ENCODE data around the gene OXLD1.

OXLD1 gene

DNA sequence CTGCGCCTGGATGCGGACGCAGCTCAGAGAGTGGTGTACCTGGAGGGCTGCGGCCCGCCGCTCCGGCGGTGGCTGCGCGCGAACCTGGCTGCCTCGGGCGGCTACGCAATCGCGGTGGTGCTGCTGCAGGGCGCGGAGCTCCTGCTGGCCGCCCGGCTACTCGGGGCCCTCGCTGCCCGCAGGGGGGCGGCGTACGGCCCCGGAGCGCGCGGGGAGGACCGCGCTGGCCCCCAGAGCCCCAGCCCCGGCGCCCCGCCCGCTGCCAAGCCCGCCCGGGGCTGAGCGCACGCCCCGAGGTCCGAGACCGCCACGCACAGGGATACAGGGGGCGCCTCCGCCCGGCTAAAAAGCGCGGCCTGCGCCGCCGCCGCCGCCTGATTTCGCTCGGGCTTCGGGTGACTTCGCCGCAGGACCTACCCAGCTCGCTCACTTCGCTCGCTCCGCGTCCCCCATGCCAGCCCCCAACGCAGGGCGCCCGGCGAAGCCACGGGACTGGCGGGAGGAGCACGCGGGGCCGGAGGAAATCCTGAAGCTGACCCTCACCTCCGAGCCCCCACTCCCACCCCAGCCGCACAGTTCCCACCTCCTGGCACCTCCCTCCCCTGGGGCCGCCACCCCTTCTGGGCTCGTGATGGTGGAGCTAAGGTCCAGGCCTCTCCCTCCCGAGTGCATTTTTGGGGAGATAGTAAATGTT, 18.2 kb downstream of the OXLD1 start:
- Histone ChIP-seq H3K4me2 (ENCODE audit: low read length) (peak overlapping the region; percentile 28), H3K27me3 (ENCODE audit: insufficient read depth, low read length, poor library complexity) (peaks cover 5% of the 10 kb centered on the region), H3K23ac (ENCODE audit: low read length) (peak overlapping the region; percentile 24), H2BK15ac (replicated peaks; ENCODE audit: low read depth) (no peak overlapping the region), H3K79me2 (ENCODE audit: control insufficient read depth, insufficient read depth, low read length) (no peaks in the 10 kb centered on the region), H2AK5ac (ENCODE audit: low read length) (no peak overlapping the region), H3K4me3 (ENCODE audit: low read length) (no peak overlapping the region), H3K79me1 (ENCODE audit: low read length) (no peaks in the 10 kb centered on the region), H3K9ac (ENCODE audit: low read length) (peak overlapping the region; percentile 53), H3K4ac (ENCODE audit: low read depth, low read length) (no peak overlapping the region), H3K36me3 (ENCODE audit: control insufficient read depth, insufficient read depth, low read length) (no peaks in the 10 kb centered on the region), H4K5ac (ENCODE audit: low read length) (no peak overlapping the region), H3K56ac (ENCODE audit: low read length) (peak overlapping the region; percentile 78), H3K27ac (ENCODE audit: low read depth, low read length) (no peak overlapping the region), H3K18ac (ENCODE audit: low read length) (no peak overlapping the region), H2BK120ac (ENCODE audit: low read depth, low read length) (no peak overlapping the region), H2BK5ac (ENCODE audit: low read length) (no peak overlapping the region), H4K8ac (ENCODE audit: low read depth, low read length) (no peak overlapping the region), H3K4me1 (ENCODE audit: control insufficient read depth, low read depth, low read length) (peaks cover 1% of the 10 kb centered on the region)
- DNase-seq, result no peak
- WGBS (ENCODE audit: extremely low coverage, insufficient coverage, low lambda C conversion rate), result no CpG with 5 or more reads among the region's 78 CpGs

GRCh38 chr17:81647640-81648012, 18.8 kb downstream of the OXLD1 start:
- H4K8ac ChIP-seq (ENCODE audit: low read depth, low read length), result no peak overlapping the region
- H3K79me1 ChIP-seq (ENCODE audit: low read length), result no peaks in the 10 kb centered on the region
- H3K56ac ChIP-seq (ENCODE audit: low read length), result peak overlapping the region; percentile 35
- no peak overlapping the region for H2AK5ac ChIP-seq (ENCODE audit: low read length)
- H2BK15ac ChIP-seq (replicated peaks; ENCODE audit: low read depth), result no peak overlapping the region
- no peak overlapping the region for H3K4me3 ChIP-seq (ENCODE audit: low read length)
- H3K36me3 ChIP-seq (ENCODE audit: control insufficient read depth, insufficient read depth, low read length), result no peaks in the 10 kb centered on the region
- no peak for DNase-seq
- no peaks in the 10 kb centered on the region for H3K4me1 ChIP-seq (ENCODE audit: control insufficient read depth, low read depth, low read length)
- no peak overlapping the region for H3K27ac ChIP-seq (ENCODE audit: low read depth, low read length)
- no peak overlapping the region for H3K23ac ChIP-seq (ENCODE audit: low read length)
- H3K18ac ChIP-seq (ENCODE audit: low read length), result no peak overlapping the region
- no peak overlapping the region for H4K5ac ChIP-seq (ENCODE audit: low read length)
- H2BK5ac ChIP-seq (ENCODE audit: low read length), result no peak overlapping the region
- H3K79me2 ChIP-seq (ENCODE audit: control insufficient read depth, insufficient read depth, low read length), result no peaks in the 10 kb centered on the region
- peaks cover 5% of the 10 kb centered on the region for H3K27me3 ChIP-seq (ENCODE audit: insufficient read depth, low read length, poor library complexity)
- H3K4me2 ChIP-seq (ENCODE audit: low read length), result peak overlapping the region; percentile 28
- H2BK120ac ChIP-seq (ENCODE audit: low read depth, low read length), result no peak overlapping the region
- no CpG with 5 or more reads among the region's 21 CpGs for WGBS (ENCODE audit: extremely low coverage, insufficient coverage, low lambda C conversion rate)
- H3K4ac ChIP-seq (ENCODE audit: low read depth, low read length), result no peak overlapping the region
- no peak overlapping the region for H3K9ac ChIP-seq (ENCODE audit: low read length)

GRCh38 chr17:81646869-81647600, 19.4 kb downstream of the OXLD1 start:
- H4K5ac ChIP-seq (ENCODE audit: low read length), result no peak overlapping the region
- H3K27ac ChIP-seq (ENCODE audit: low read depth, low read length), result no peak overlapping the region
- no CpG with 5 or more reads among the region's 12 CpGs for WGBS (ENCODE audit: extremely low coverage, insufficient coverage, low lambda C conversion rate)
- H3K9ac ChIP-seq (ENCODE audit: low read length), result no peak overlapping the region
- H3K27me3 ChIP-seq (ENCODE audit: insufficient read depth, low read length, poor library complexity), result peaks cover 5% of the 10 kb centered on the region
- no peaks in the 10 kb centered on the region for H3K79me2 ChIP-seq (ENCODE audit: control insufficient read depth, insufficient read depth, low read length)
- H3K4me1 ChIP-seq (ENCODE audit: control insufficient read depth, low read depth, low read length), result no peaks in the 10 kb centered on the region
- DNase-seq, result no peak
- no peak overlapping the region for H3K4me3 ChIP-seq (ENCODE audit: low read length)
- H3K4ac ChIP-seq (ENCODE audit: low read depth, low read length), result no peak overlapping the region
- no peak overlapping the region for H2AK5ac ChIP-seq (ENCODE audit: low read length)
- H3K56ac ChIP-seq (ENCODE audit: low read length), result no peak overlapping the region
- no peak overlapping the region for H4K8ac ChIP-seq (ENCODE audit: low read depth, low read length)
- H3K4me2 ChIP-seq (ENCODE audit: low read length), result no peak overlapping the region
- H3K79me1 ChIP-seq (ENCODE audit: low read length), result no peaks in the 10 kb centered on the region
- no peak overlapping the region for H3K23ac ChIP-seq (ENCODE audit: low read length)
- no peaks in the 10 kb centered on the region for H3K36me3 ChIP-seq (ENCODE audit: control insufficient read depth, insufficient read depth, low read length)
- H2BK120ac ChIP-seq (ENCODE audit: low read depth, low read length), result no peak overlapping the region
- no peak overlapping the region for H3K18ac ChIP-seq (ENCODE audit: low read length)
- H2BK15ac ChIP-seq (replicated peaks; ENCODE audit: low read depth), result no peak overlapping the region
- no peak overlapping the region for H2BK5ac ChIP-seq (ENCODE audit: low read length)

DNA sequence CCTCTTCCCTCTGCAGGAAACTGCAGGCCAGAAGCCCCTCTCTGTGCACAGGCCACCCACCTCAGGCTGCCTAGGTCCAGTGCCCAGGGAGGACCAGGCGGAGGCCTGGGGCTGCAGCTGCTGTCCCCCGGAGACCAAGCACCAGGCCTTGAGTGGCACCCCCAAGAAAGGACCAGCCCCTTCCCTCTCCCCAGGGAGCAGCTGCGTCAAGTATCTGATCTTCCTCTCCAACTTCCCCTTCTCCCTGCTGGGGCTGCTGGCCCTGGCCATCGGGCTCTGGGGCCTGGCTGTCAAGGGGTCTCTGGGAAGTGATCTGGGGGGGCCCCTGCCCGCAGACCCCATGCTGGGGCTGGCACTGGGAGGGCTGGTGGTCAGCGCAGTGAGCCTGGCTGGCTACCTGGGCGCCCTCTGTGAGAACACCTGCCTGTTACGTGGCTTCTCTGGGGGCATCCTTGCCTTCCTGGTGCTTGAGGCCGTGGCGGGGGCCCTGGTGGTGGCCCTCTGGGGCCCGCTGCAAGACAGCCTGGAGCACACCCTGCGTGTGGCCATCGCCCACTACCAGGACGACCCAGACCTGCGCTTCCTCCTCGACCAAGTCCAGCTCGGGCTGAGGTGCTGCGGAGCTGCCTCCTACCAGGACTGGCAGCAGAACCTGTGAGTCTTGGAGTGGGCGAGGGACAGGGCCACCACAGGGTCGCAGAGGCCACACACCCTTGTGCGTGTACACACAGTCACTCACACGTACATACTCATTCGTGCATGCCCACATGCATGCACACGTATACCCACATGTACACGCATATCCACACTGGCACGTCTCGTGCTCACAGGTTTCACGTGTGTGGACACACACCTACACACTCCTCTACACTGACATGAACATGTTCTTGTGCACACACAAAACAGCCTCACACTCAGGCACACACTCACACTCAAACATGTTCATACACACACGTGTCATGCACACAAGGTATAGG, 21.1 kb downstream of the OXLD1 start:
- no peak overlapping the region for H3K23ac ChIP-seq (ENCODE audit: low read length)
- peaks cover 5% of the 10 kb centered on the region for H3K27me3 ChIP-seq (ENCODE audit: insufficient read depth, low read length, poor library complexity)
- no peak overlapping the region for H3K4me3 ChIP-seq (ENCODE audit: low read length)
- no peak overlapping the region for H2BK120ac ChIP-seq (ENCODE audit: low read depth, low read length)
- no peaks in the 10 kb centered on the region for H3K79me1 ChIP-seq (ENCODE audit: low read length)
- H3K27ac ChIP-seq (ENCODE audit: low read depth, low read length), result no peak overlapping the region
- H3K4me2 ChIP-seq (ENCODE audit: low read length), result no peak overlapping the region
- no peak overlapping the region for H3K18ac ChIP-seq (ENCODE audit: low read length)
- H4K5ac ChIP-seq (ENCODE audit: low read length), result no peak overlapping the region
- H3K4me1 ChIP-seq (ENCODE audit: control insufficient read depth, low read depth, low read length), result no peaks in the 10 kb centered on the region
- H4K8ac ChIP-seq (ENCODE audit: low read depth, low read length), result no peak overlapping the region
- no peak overlapping the region for H2BK5ac ChIP-seq (ENCODE audit: low read length)
- no peak overlapping the region for H2AK5ac ChIP-seq (ENCODE audit: low read length)
- DNase-seq, result no peak
- no peaks in the 10 kb centered on the region for H3K36me3 ChIP-seq (ENCODE audit: control insufficient read depth, insufficient read depth, low read length)
- WGBS (ENCODE audit: extremely low coverage, insufficient coverage, low lambda C conversion rate), result no CpG with 5 or more reads among the region's 29 CpGs
- no peaks in the 10 kb centered on the region for H3K79me2 ChIP-seq (ENCODE audit: control insufficient read depth, insufficient read depth, low read length)
- H3K56ac ChIP-seq (ENCODE audit: low read length), result no peak overlapping the region
- H2BK15ac ChIP-seq (replicated peaks; ENCODE audit: low read depth), result no peak overlapping the region
- H3K4ac ChIP-seq (ENCODE audit: low read depth, low read length), result no peak overlapping the region
- H3K9ac ChIP-seq (ENCODE audit: low read length), result no peak overlapping the region

DNA sequence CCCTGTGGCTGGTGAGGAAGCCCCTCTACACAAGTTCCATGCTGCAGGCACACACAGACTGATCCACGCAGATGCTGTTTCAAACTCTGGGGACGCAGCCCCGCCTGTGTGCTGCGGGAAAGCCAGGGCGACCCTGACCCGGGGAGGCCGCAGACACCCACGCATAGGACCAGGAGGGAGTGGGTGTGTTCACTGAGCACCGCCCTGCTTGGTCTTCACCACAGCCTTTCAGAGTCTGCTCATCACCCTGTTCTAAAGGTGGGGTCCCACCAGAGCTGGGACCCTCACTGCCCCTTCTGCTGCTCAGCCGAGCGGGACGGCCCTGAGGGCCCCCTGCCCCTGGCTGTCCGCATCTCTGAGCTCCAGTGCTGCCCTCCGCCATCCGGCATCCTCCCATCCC, 21.9 kb downstream of the OXLD1 start:
- no peak overlapping the region for H3K4me3 ChIP-seq (ENCODE audit: low read length)
- no peak overlapping the region for H3K56ac ChIP-seq (ENCODE audit: low read length)
- H3K27me3 ChIP-seq (ENCODE audit: insufficient read depth, low read length, poor library complexity), result peaks cover 5% of the 10 kb centered on the region
- no CpG with 5 or more reads among the region's 15 CpGs for WGBS (ENCODE audit: extremely low coverage, insufficient coverage, low lambda C conversion rate)
- no peak overlapping the region for H3K27ac ChIP-seq (ENCODE audit: low read depth, low read length)
- no peak overlapping the region for H3K4ac ChIP-seq (ENCODE audit: low read depth, low read length)
- no peak overlapping the region for H4K5ac ChIP-seq (ENCODE audit: low read length)
- H4K8ac ChIP-seq (ENCODE audit: low read depth, low read length), result no peak overlapping the region
- no peak overlapping the region for H3K9ac ChIP-seq (ENCODE audit: low read length)
- no peak for DNase-seq
- no peak overlapping the region for H2BK15ac ChIP-seq (replicated peaks; ENCODE audit: low read depth)
- no peak overlapping the region for H2BK120ac ChIP-seq (ENCODE audit: low read depth, low read length)
- no peaks in the 10 kb centered on the region for H3K4me1 ChIP-seq (ENCODE audit: control insufficient read depth, low read depth, low read length)
- no peak overlapping the region for H2AK5ac ChIP-seq (ENCODE audit: low read length)
- no peaks in the 10 kb centered on the region for H3K36me3 ChIP-seq (ENCODE audit: control insufficient read depth, insufficient read depth, low read length)
- no peak overlapping the region for H3K4me2 ChIP-seq (ENCODE audit: low read length)
- H2BK5ac ChIP-seq (ENCODE audit: low read length), result no peak overlapping the region
- no peak overlapping the region for H3K23ac ChIP-seq (ENCODE audit: low read length)
- H3K18ac ChIP-seq (ENCODE audit: low read length), result no peak overlapping the region
- H3K79me1 ChIP-seq (ENCODE audit: low read length), result no peaks in the 10 kb centered on the region
- no peaks in the 10 kb centered on the region for H3K79me2 ChIP-seq (ENCODE audit: control insufficient read depth, insufficient read depth, low read length)

All from mesendoderm (in vitro differentiated cells).